Smooth muscle cell (in vitro differentiated cells): ENCODE results near the gene ITPA. TPM values are rescaled to one million over a fixed set of nuclear protein-coding genes. Genes with fewer than 3 reads are reported as not detected.

Experiments
- DNase-seq: peaks from one replicate; lab custom pipeline; 2025; ENCODE audit not compliant: unreplicated experiment; lab: John Stamatoyannopoulos, UW
- H2AFZ ChIP-seq: fragments of 200-600 bp; sonication (generic); 2 replicates; pipeline ENCODE4 v1.6.0; 2016; ENCODE audit warnings: antibody characterized with exemption, low read depth, mild to moderate bottlenecking
- H3F3A ChIP-seq: fragments of 200-600 bp; sonication (generic); 2 replicates; pipeline ENCODE4 v1.6.0; 2017; ENCODE audit warnings: antibody characterized with exemption, low read depth
- H3K27ac ChIP-seq: fragments of 200-600 bp; sonication (generic); 2 replicates; pipeline ENCODE4 v1.5.1; 2016; ENCODE audit warnings: low read depth, mild to moderate bottlenecking
- H3K27me3 ChIP-seq: fragments of 200-600 bp; sonication (generic); 2 replicates; pipeline ENCODE4 v1.6.1; 2016; ENCODE audit warnings: low read depth, mild to moderate bottlenecking
- H3K36me3 ChIP-seq: fragments of 200-600 bp; sonication (generic); 2 replicates; pipeline ENCODE4 v1.5.1; 2016; ENCODE audit warnings: low read depth
- H3K4me1 ChIP-seq: fragments of 200-600 bp; sonication (generic); 2 replicates; pipeline ENCODE4 v1.5.1; 2016; ENCODE audit warnings: low read depth
- H3K4me2 ChIP-seq: fragments of 200-600 bp; sonication (generic); 2 replicates; pipeline ENCODE4 v1.6.0; 2016; ENCODE audit warnings: mild to moderate bottlenecking
- H3K4me3 ChIP-seq: fragments of 200-600 bp; sonication (generic); 2 replicates; pipeline ENCODE4 v1.5.1; 2016; ENCODE audit warnings: mild to moderate bottlenecking
- H3K79me2 ChIP-seq: fragments of 200-600 bp; sonication (generic); 2 replicates; pipeline ENCODE4 v1.6.0; 2016; ENCODE audit warnings: low read depth, mild to moderate bottlenecking
- H3K9ac ChIP-seq: fragments of 200-600 bp; sonication (generic); 2 replicates; pipeline ENCODE4 v1.6.0; 2016; ENCODE audit warnings: low read depth
- H3K9me3 ChIP-seq: fragments of 200-600 bp; sonication (generic); replicated peaks from 2 replicates; pipeline ENCODE4 v1.5.1; 2016; ENCODE audit warnings: low read depth
- H4K20me1 ChIP-seq: fragments of 200-600 bp; sonication (generic); 2 replicates; pipeline ENCODE4 v1.6.0; 2016; ENCODE audit warnings: low read depth
- WGBS: methylation state at CpG from one replicate; pipeline ENCODE4 v1.1.7; 2016; ENCODE audit warnings: low lambda C conversion rate; 5-methylcytosine and 5-hydroxymethylcytosine counted together
- polyA plus RNA-seq: library from polyadenylated mRNA; unstranded; fragments of >200 nt; fragmentation: Nextera tagmentation; extraction: Ambion mirVana; gene quantifications from 2 replicates; pipeline ENCODE4 v1.2.1, GENCODE V29; 2016
- total RNA-seq: library from RNA; depleted of rRNA; stranded (reverse); fragments of >200 nt; gene quantifications from 2 replicates; pipeline ENCODE4 v1.2.3, GENCODE V29; 2014
- TF ChIP-seq, protein P1 (sequence below): fragments of 200-600 bp; sonication (generic); IDR thresholded peaks from 2 replicates; pipeline ENCODE4 v1.5.1; 2017; ENCODE audit warnings: borderline replicate concordance, mild to moderate bottlenecking, antibody characterized with exemption; ENCODE audit not compliant: insufficient read depth, poor library complexity, severe bottlenecking

ITPA gene
- total and polyA plus RNA-seq, 2 experiments from 2014 or later = 20.4 to 51.6 TPM

DNA sequence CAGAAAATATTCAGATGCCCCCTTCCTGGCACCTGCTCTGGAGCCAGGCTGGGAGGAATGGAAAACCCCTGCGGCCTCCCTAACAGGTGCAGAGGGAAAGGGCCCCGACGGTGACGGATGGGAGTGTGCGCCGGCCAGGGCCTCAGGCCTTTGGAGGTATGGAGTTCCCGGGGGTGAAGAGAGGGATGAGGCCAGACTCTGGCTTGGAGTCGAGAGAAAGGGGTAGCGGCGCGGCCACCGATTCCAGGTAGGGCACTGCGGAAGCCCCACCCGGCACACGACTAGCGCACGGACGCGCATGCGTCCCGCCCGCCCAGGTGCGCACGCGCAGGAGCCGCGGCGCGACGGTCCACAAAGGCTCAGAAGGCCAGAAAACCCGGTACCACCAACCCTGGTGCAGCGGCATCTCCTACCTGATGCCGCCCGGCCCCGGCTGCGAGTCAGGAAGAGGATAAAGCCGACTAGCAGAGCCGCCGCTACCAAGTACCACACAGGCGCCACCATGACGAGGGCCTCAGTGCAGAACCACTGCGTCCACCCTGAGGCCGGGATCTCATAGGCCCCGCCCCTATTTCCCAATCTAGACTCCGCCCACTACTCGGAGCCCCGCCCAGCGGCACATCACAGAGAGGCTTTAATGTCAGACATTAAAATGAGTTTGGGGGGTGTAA, 5.0 kb upstream of the ITPA start, which contains the start of gene DDRGK1:
DDRGK1 (minus strand) TSS at position 559 of the 671 bp plus-strand sequence; CDS start at position 504, 55 bp downstream.
- peak; percentile 59 for DNase-seq
- H3K4me3 ChIP-seq = peak within 1 kb of the TSS; percentile 86
- no peaks in the 10 kb centered on the region for H4K20me1 ChIP-seq
- peak within 1 kb of the TSS; percentile 90 for H3K4me2 ChIP-seq
- H3K27me3 ChIP-seq = no peaks in the 10 kb centered on the region
- peak within 1 kb of the TSS; percentile 90 for H2AFZ ChIP-seq
- H3K9ac ChIP-seq = peak within 1 kb of the TSS; percentile 26
- H3K9me3 ChIP-seq = no peaks in the 10 kb centered on the region
- H3F3A ChIP-seq = no peaks in the 10 kb centered on the region
- H3K4me1 ChIP-seq = no peaks in the 10 kb centered on the region
- peaks cover 4% of the 10 kb centered on the region for H3K79me2 ChIP-seq
- TF ChIP-seq, protein P1, sequence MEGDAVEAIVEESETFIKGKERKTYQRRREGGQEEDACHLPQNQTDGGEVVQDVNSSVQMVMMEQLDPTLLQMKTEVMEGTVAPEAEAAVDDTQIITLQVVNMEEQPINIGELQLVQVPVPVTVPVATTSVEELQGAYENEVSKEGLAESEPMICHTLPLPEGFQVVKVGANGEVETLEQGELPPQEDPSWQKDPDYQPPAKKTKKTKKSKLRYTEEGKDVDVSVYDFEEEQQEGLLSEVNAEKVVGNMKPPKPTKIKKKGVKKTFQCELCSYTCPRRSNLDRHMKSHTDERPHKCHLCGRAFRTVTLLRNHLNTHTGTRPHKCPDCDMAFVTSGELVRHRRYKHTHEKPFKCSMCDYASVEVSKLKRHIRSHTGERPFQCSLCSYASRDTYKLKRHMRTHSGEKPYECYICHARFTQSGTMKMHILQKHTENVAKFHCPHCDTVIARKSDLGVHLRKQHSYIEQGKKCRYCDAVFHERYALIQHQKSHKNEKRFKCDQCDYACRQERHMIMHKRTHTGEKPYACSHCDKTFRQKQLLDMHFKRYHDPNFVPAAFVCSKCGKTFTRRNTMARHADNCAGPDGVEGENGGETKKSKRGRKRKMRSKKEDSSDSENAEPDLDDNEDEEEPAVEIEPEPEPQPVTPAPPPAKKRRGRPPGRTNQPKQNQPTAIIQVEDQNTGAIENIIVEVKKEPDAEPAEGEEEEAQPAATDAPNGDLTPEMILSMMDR = no peak
- H3K36me3 ChIP-seq = peaks cover 4% of the 10 kb centered on the region
- under 1% methylated on average over 30 of the region's 48 CpGs for WGBS
- no peak within 1 kb of the TSS for H3K27ac ChIP-seq

DNA sequence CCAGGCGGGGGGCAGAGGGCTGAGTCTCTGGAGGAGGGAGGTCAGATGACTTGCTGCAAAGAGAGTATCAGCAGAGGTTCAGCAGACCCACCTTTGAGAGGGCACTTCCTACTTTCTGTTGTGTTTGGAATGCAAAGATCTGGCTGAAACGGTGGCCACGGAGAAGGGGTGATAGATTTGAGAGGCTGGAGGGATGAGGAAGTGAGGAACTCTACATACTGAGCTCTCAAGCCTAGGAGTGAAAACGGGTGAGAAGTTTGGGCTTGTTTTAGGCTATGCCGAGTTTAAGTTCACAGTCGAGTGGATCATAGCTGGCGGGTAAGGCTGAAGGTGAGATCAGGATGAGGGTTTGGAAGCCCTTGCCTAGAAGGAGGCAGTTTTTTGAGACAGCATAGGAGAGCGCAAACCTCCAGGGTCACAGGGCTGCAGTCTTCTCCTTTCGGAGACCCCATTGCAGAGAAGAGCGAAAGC, 477 bp upstream of the ITPA start:
- peak overlapping the region; percentile 57 for H3K27ac ChIP-seq
- peak overlapping the region; percentile 98 for H3K4me3 ChIP-seq
- no peaks in the 10 kb centered on the region for H3K27me3 ChIP-seq
- H3K4me1 ChIP-seq = peaks cover 8% of the 10 kb centered on the region
- H2AFZ ChIP-seq = peak overlapping the region; percentile 99
- no peaks in the 10 kb centered on the region for H3K36me3 ChIP-seq
- peak overlapping the region; percentile 85 for H3K9ac ChIP-seq
- peaks cover 32% of the 10 kb centered on the region for H3K79me2 ChIP-seq
- no peaks in the 10 kb centered on the region for H4K20me1 ChIP-seq
- no peaks in the 10 kb centered on the region for H3F3A ChIP-seq
- peak overlapping the region; percentile 95 for H3K4me2 ChIP-seq
- TF ChIP-seq, protein P1 = no peak
- DNase-seq = no peak
- WGBS = 1% methylated on average over 10 of the region's 10 CpGs
- H3K9me3 ChIP-seq = no peaks in the 10 kb centered on the region

DNA sequence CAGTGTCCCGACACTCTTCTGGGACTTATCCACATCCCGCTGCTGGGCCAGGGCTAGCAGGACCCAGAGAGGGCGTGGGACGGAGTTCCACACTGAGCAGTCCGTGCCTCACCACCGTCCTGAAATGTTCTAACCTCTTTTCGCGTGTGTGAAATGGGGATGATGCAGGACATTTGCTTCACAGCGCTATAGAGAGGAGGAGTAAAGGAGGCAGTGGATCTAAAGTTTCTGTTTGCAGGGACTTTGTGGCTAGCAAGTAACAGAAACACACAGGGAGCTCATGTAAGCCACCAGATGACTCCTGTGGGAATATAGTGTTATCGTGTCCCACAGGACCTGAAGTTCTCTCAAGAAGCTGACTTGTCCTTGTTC, 634 bp downstream of the ITPA start:
- no peaks in the 10 kb centered on the region for H3K9me3 ChIP-seq
- H3K9ac ChIP-seq = peak overlapping the region; percentile 85
- no peaks in the 10 kb centered on the region for H3K27me3 ChIP-seq
- no peaks in the 10 kb centered on the region for H3K36me3 ChIP-seq
- TF ChIP-seq, protein P1 = no peak
- no peaks in the 10 kb centered on the region for H4K20me1 ChIP-seq
- no peak for DNase-seq
- H3F3A ChIP-seq = no peaks in the 10 kb centered on the region
- H3K79me2 ChIP-seq = peaks cover 32% of the 10 kb centered on the region
- H2AFZ ChIP-seq = peak overlapping the region; percentile 99
- peaks cover 8% of the 10 kb centered on the region for H3K4me1 ChIP-seq
- peak overlapping the region; percentile 98 for H3K4me3 ChIP-seq
- H3K27ac ChIP-seq = peak overlapping the region; percentile 57
- WGBS = 5% methylated on average over 10 of the region's 10 CpGs
- peak overlapping the region; percentile 95 for H3K4me2 ChIP-seq

DNA sequence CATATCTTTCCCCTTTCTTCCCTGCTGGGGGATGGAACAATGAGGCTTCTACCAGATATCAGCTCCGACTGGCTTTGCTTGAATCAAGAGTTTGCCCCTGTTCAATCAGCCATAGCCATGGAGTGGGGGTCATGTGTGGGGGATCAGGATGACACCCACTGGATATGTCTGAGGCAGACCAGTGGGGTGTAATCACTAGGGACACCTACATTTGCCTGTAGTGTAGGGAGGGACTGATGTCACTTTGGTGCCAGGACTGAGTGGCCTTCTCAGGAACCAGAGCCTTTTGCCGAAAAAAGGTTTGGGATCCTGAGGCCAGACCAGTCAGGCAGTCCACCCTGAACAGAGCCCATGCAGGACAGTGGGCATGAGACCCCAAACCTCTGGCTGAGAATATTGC, 1.0 kb downstream of the ITPA start:
- H3K27ac ChIP-seq = no peak overlapping the region
- no peak for DNase-seq
- H2AFZ ChIP-seq = no peak overlapping the region

More for the DNA sequence above, 1.0 kb downstream of the ITPA start:
- H4K20me1 ChIP-seq = no peaks in the 10 kb centered on the region
- no peaks in the 10 kb centered on the region for H3K9me3 ChIP-seq
- TF ChIP-seq, protein P1 = no peak
- H3K9ac ChIP-seq = peak overlapping the region; percentile 85
- peak overlapping the region; percentile 95 for H3K4me2 ChIP-seq
- no peaks in the 10 kb centered on the region for H3K36me3 ChIP-seq
- no peaks in the 10 kb centered on the region for H3F3A ChIP-seq
- peak overlapping the region; percentile 98 for H3K4me3 ChIP-seq
- no peaks in the 10 kb centered on the region for H3K27me3 ChIP-seq
- WGBS = 68% methylated on average over 2 of the region's 2 CpGs
- H3K79me2 ChIP-seq = peaks cover 32% of the 10 kb centered on the region
- peaks cover 8% of the 10 kb centered on the region for H3K4me1 ChIP-seq
